HEK293T (cell line): ENCODE measurements around the gene HMCN2.

Experiments used
- ARNT ChIP-seq: fragments of 450-650 bp; IDR thresholded peaks from 2 replicates; pipeline ENCODE4 v1.6.1; 2017; ENCODE audit warnings: mild to moderate bottlenecking
- BHLHE40 ChIP-seq: fragments of 450-650 bp; IDR thresholded peaks from 2 replicates; pipeline ENCODE4 v1.6.1; 2016; ENCODE audit warnings: mild to moderate bottlenecking, moderate library complexity, borderline replicate concordance
- CTBP1 ChIP-seq: fragments of 450-650 bp; IDR thresholded peaks from 2 replicates; pipeline ENCODE4 v1.6.1; 2016; ENCODE audit warnings: borderline replicate concordance
- FOXA1 ChIP-seq: fragments of 450-650 bp; IDR thresholded peaks from 2 replicates; pipeline ENCODE4 v1.6.1; 2016; ENCODE audit warnings: mild to moderate bottlenecking
- FOXK2 ChIP-seq: fragments of 450-650 bp; IDR thresholded peaks from 2 replicates; pipeline ENCODE4 v1.6.1; 2016; ENCODE audit warnings: mild to moderate bottlenecking
- FOXM1 ChIP-seq: fragments of 450-650 bp; IDR thresholded peaks from 2 replicates; pipeline ENCODE4 v1.6.1; 2017; ENCODE audit warnings: mild to moderate bottlenecking, borderline replicate concordance
- HDGF ChIP-seq: fragments of 450-650 bp; IDR thresholded peaks from 2 replicates; pipeline ENCODE4 v1.6.1; 2017; ENCODE audit warnings: antibody characterized with exemption, borderline replicate concordance
- SP1 ChIP-seq: fragments of 450-650 bp; IDR thresholded peaks from 2 replicates; pipeline ENCODE4 v1.6.1; 2017
- SUZ12 ChIP-seq: fragments of 450-650 bp; IDR thresholded peaks from 2 replicates; pipeline ENCODE4 v1.6.1; 2016; ENCODE audit warnings: mild to moderate bottlenecking
- TARDBP ChIP-seq: fragments of 450-650 bp; IDR thresholded peaks from 2 replicates; pipeline ENCODE4 v1.6.1; 2016
- ZNF384 ChIP-seq: fragments of 450-650 bp; IDR thresholded peaks from 2 replicates; pipeline ENCODE4 v1.6.1; 2016
- TF ChIP-seq, protein P1 (sequence below): fragments of 450-650 bp; IDR thresholded peaks from 2 replicates; pipeline ENCODE4 v1.6.1; 2016

DNA sequence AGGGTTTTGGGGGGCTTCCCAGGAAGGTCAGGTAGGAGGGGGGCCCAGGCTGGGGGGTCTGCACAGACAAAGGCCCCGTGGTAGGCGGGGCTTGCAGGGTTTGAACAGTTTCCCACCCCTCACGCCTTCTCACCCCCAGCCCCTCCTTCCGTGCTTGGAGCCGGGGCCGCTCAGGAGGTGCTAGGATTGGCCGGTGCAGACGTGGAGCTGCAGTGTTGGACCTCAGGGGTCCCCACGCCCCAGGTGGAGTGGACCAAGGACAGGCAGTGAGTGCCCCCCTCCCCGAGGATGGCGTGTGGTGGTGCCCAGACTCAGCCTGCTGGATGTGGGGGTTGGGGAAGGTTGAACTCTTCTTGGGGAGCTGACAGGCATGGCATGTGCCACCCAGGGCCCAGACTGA lies 83.8 kb downstream of the HMCN2 start:
- TF ChIP-seq HDGF (no peak), ZNF384 (no peak), FOXM1 (no peak), SP1 (no peak), FOXA1 (no peak), TARDBP (no peak), SUZ12 (no peak), ARNT (no peak), BHLHE40 (no peak), FOXK2 (no peak), CTBP1 (no peak)
- TF ChIP-seq, protein P1, sequence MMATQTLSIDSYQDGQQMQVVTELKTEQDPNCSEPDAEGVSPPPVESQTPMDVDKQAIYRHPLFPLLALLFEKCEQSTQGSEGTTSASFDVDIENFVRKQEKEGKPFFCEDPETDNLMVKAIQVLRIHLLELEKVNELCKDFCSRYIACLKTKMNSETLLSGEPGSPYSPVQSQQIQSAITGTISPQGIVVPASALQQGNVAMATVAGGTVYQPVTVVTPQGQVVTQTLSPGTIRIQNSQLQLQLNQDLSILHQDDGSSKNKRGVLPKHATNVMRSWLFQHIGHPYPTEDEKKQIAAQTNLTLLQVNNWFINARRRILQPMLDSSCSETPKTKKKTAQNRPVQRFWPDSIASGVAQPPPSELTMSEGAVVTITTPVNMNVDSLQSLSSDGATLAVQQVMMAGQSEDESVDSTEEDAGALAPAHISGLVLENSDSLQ = no peak
